ENCODE results near the gene ATG101.

Gene ATG101

GRCh38 chr12:52053536-52054209 is 16.1 kb upstream of the ATG101 start:
- TF ChIP-seq POLR2AphosphoS5 (IDR thresholded peaks at IDR 0.05; ENCODE audit: borderline replicate concordance, low read depth, low read length) (no peak), FOXP2 (optimal IDR thresholded peaks at IDR 0.05; ENCODE audit: control extremely low read depth, extremely low read length, insufficient read depth) (no peak), EZH2 (IDR thresholded peaks at IDR 0.05) (no peak)

GRCh38 chr12:52054231-52054832 is 15.4 kb upstream of the ATG101 start:
- Histone ChIP-seq H3K4me3 (no peak overlapping the region), H3K27ac (no peak overlapping the region), H3K36me3 (ENCODE audit: insufficient read depth, low read length) (peaks cover 4% of the 10 kb centered on the region; the same call in 1 of the 2 replicates), H3K9ac (ENCODE audit: insufficient read length) (no peak overlapping the region), H3K9me3 (ENCODE audit: low read depth, low read length) (no peaks in the 10 kb centered on the region)
- TF ChIP-seq FOXP2 (optimal IDR thresholded peaks at IDR 0.05; ENCODE audit: control extremely low read depth, extremely low read length, insufficient read depth) (no peak), POLR2AphosphoS5 (IDR thresholded peaks at IDR 0.05; ENCODE audit: borderline replicate concordance, low read depth, low read length) (no peak), EZH2 (IDR thresholded peaks at IDR 0.05) (no peak)
- DNase-seq (ENCODE audit: low read depth, low spot score): no peak

More at GRCh38 chr12:52053536-52054209, 16.1 kb upstream of the ATG101 start:
- Histone ChIP-seq H3K36me3 (ENCODE audit: insufficient read depth, low read length) (peaks cover 4% of the 10 kb centered on the region; the same call in 1 of the 2 replicates), H3K9ac (ENCODE audit: insufficient read length) (no peak overlapping the region), H3K9me3 (ENCODE audit: low read depth, low read length) (no peaks in the 10 kb centered on the region), H3K27ac (no peak overlapping the region), H3K4me3 (no peak overlapping the region)
- no peak for DNase-seq (ENCODE audit: low read depth, low spot score)

- H3K4me3 ChIP-seq: no peak overlapping the region
- no peaks in the 10 kb centered on the region for H3K9me3 ChIP-seq (ENCODE audit: low read depth, low read length)
- H3K27ac ChIP-seq: no peak overlapping the region
- DNase-seq (ENCODE audit: low read depth, low spot score): no peak
- TF ChIP-seq POLR2AphosphoS5 (IDR thresholded peaks at IDR 0.05; ENCODE audit: borderline replicate concordance, low read depth, low read length): no peak
- TF ChIP-seq EZH2 (IDR thresholded peaks at IDR 0.05): no peak
- no peak for TF ChIP-seq FOXP2 (optimal IDR thresholded peaks at IDR 0.05; ENCODE audit: control extremely low read depth, extremely low read length, insufficient read depth)
- H3K9ac ChIP-seq (ENCODE audit: insufficient read length): no peak overlapping the region
- peaks cover 4% of the 10 kb centered on the region; the same call in 1 of the 2 replicates for H3K36me3 ChIP-seq (ENCODE audit: insufficient read depth, low read length)
Measured at GRCh38 chr12:52054833-52055730, 14.7 kb upstream of the ATG101 start.

GRCh38 chr12:52055731-52056711 is 13.8 kb upstream of the ATG101 start:
- TF ChIP-seq POLR2AphosphoS5 (IDR thresholded peaks at IDR 0.05; ENCODE audit: borderline replicate concordance, low read depth, low read length): no peak
- TF ChIP-seq FOXP2 (optimal IDR thresholded peaks at IDR 0.05; ENCODE audit: control extremely low read depth, extremely low read length, insufficient read depth): no peak
- TF ChIP-seq EZH2 (IDR thresholded peaks at IDR 0.05): no peak

GRCh38 chr12:52056801-52057637 is 12.8 kb upstream of the ATG101 start:
- Histone ChIP-seq H3K9me3 (ENCODE audit: low read depth, low read length) (no peaks in the 10 kb centered on the region), H3K9ac (ENCODE audit: insufficient read length) (no peak overlapping the region), H3K27ac (no peak overlapping the region), H3K36me3 (ENCODE audit: insufficient read depth, low read length) (peaks cover 4% of the 10 kb centered on the region; the same call in 1 of the 2 replicates), H3K4me3 (no peak overlapping the region)
- no peak for DNase-seq (ENCODE audit: low read depth, low spot score)
- TF ChIP-seq POLR2AphosphoS5 (IDR thresholded peaks at IDR 0.05; ENCODE audit: borderline replicate concordance, low read depth, low read length): no peak
- TF ChIP-seq FOXP2 (optimal IDR thresholded peaks at IDR 0.05; ENCODE audit: control extremely low read depth, extremely low read length, insufficient read depth): no peak
- TF ChIP-seq EZH2 (IDR thresholded peaks at IDR 0.05): no peak

More at GRCh38 chr12:52055731-52056711, 13.8 kb upstream of the ATG101 start:
- no peak overlapping the region for H3K9ac ChIP-seq (ENCODE audit: insufficient read length)
- no peaks in the 10 kb centered on the region for H3K9me3 ChIP-seq (ENCODE audit: low read depth, low read length)
- H3K4me3 ChIP-seq: no peak overlapping the region
- no peak for DNase-seq (ENCODE audit: low read depth, low spot score)
- no peak overlapping the region for H3K27ac ChIP-seq
- H3K36me3 ChIP-seq (ENCODE audit: insufficient read depth, low read length): peaks cover 4% of the 10 kb centered on the region; the same call in 1 of the 2 replicates

- no peak overlapping the region for H3K9ac ChIP-seq (ENCODE audit: insufficient read length)
- no peaks in the 10 kb centered on the region for H3K9me3 ChIP-seq (ENCODE audit: low read depth, low read length)
- TF ChIP-seq EZH2 (IDR thresholded peaks at IDR 0.05): no peak
- TF ChIP-seq POLR2AphosphoS5 (IDR thresholded peaks at IDR 0.05; ENCODE audit: borderline replicate concordance, low read depth, low read length): no peak
- TF ChIP-seq FOXP2 (optimal IDR thresholded peaks at IDR 0.05; ENCODE audit: control extremely low read depth, extremely low read length, insufficient read depth): no peak
- no peak for DNase-seq (ENCODE audit: low read depth, low spot score)
- peaks cover 4% of the 10 kb centered on the region; the same call in 1 of the 2 replicates for H3K36me3 ChIP-seq (ENCODE audit: insufficient read depth, low read length)
- H3K4me3 ChIP-seq: no peak overlapping the region
- H3K27ac ChIP-seq: no peak overlapping the region
Measured at GRCh38 chr12:52057638-52058576, 11.9 kb upstream of the ATG101 start.
